HepG2 (cell line): ENCODE results near the gene GRIK5. TPM values are rescaled to one million over a fixed set of nuclear protein-coding genes. Genes with fewer than 3 reads are reported as not detected.

ENCODE experiments used
- ATAC-seq: fragments of 200-7000 bp; cut with Tn5 transposase; 3 replicates; pipeline ENCODE4 v1.9.1; 2020; ENCODE audit warnings: mild to moderate bottlenecking, moderate library complexity
- BruUV-seq: library from RNA; stranded (reverse); fragments of 400-500 nt; replicated peaks from 2 replicates; lab custom pipeline; 2021; lab: Mats Ljungman, UMichigan
- CTCF ChIA-PET: fragments of 300-600 bp; formaldehyde crosslinking; extraction: SDS; loops from one replicate; lab custom pipeline; 2021; ENCODE audit warnings: low total read pairs, inconsistent platforms, low intra/inter-chr PET ratio; lab: Yijun Ruan, JAX
- POLR2A ChIA-PET: fragments of 350-600 bp; sonication (Branson Sonifier 250); formaldehyde crosslinking; loops from one replicate; lab custom pipeline; 2020; ENCODE audit warnings: antibody characterized with exemption, inconsistent platforms; lab: Yijun Ruan, JAX
- DNase-seq: peaks from one replicate; pipeline ENCODE4 v3.0.0-alpha.2; 2015; ENCODE audit warnings: low spot score
- FAIRE-seq: peaks from 3 replicates; lab custom pipeline; 2011; peaks lifted over from hg19 to GRCh38; lab: Jason Lieb, UNC
- H2AFZ ChIP-seq: one replicate; pipeline ENCODE4 v1.6.1; 2011; ENCODE audit warnings: low read length, inconsistent platforms
- H3K27ac ChIP-seq: fragments of 300-600 bp; 3 replicates; pipeline ENCODE4 v1.8.0; 2011; ENCODE audit warnings: mixed run types, mild to moderate bottlenecking, mixed read lengths, low read length, inconsistent platforms; ENCODE audit not compliant: insufficient read depth; ENCODE audit errors: extremely low read length
- H3K27me3 ChIP-seq, 2 experiments: fragments of 200-600 bp in 1 of 2; 2 replicates in 1 of 2; 3 replicates in 1 of 2; pipeline versions ENCODE4 v1.6.0 to v1.8.0; 2011; ENCODE audit warnings: low read length in 2 of 2, mild to moderate bottlenecking in 2 of 2, moderate library complexity in 2 of 2, inconsistent platforms in 1 of 2; ENCODE audit not compliant: insufficient read depth in 2 of 2, control insufficient read depth in 1 of 2
- H3K36me3 ChIP-seq, 2 experiments: fragments of 200-600 bp in 1 of 2; replicated peaks in 1 of 2; 2 replicates in 1 of 2; 3 replicates in 1 of 2; pipeline versions ENCODE4 v1.5.1 to v1.8.0; 2011; ENCODE audit warnings: low read length in 2 of 2, inconsistent platforms in 1 of 2; ENCODE audit not compliant: insufficient read depth in 2 of 2, control insufficient read depth in 1 of 2
- H3K4me1 ChIP-seq: 2 replicates; pipeline ENCODE4 v1.5.1; 2012; ENCODE audit warnings: low read length, inconsistent platforms; ENCODE audit not compliant: insufficient read depth
- H3K4me2 ChIP-seq: 2 replicates; pipeline ENCODE4 v1.6.0; 2011; ENCODE audit warnings: low read depth, low read length, inconsistent platforms
- H3K4me3 ChIP-seq, 3 experiments: fragments of 200-600 bp in 1 of 3; sonication (generic), shearing (Covaris generic) in 1 of 3; replicated peaks in 1 of 3; 2 replicates each; pipeline ENCODE4 v1.5.1; 2011 to 2016; ENCODE audit warnings: low read length in 3 of 3, inconsistent platforms in 2 of 3, low read depth in 2 of 3, mild to moderate bottlenecking in 2 of 3, control low read depth in 1 of 3, mixed read lengths in 1 of 3; ENCODE audit not compliant: insufficient read depth in 1 of 3
- H3K79me2 ChIP-seq: one replicate; pipeline ENCODE4 v1.6.1; 2011; ENCODE audit warnings: low read length, inconsistent platforms; ENCODE audit not compliant: insufficient read depth
- H3K9ac ChIP-seq: 2 replicates; pipeline ENCODE4 v1.6.0; 2011; ENCODE audit warnings: mild to moderate bottlenecking, low read depth, low read length, inconsistent platforms; ENCODE audit not compliant: insufficient read depth
- H3K9me3 ChIP-seq: 2 replicates; pipeline ENCODE4 v1.5.1; 2012; ENCODE audit warnings: mild to moderate bottlenecking, low read length
- H4K20me1 ChIP-seq: 2 replicates; pipeline ENCODE4 v1.6.0; 2011; ENCODE audit warnings: inconsistent platforms, mild to moderate bottlenecking, low read length, moderate library complexity; ENCODE audit not compliant: insufficient read depth
- CC2D1A ChIP-seq: sonication (generic); formaldehyde crosslinking; IDR thresholded peaks from 2 replicates; pipeline ENCODE4 v1.8.1; 2023; ENCODE audit warnings: mild to moderate bottlenecking, missing genetic modification reagents
- KMT2B ChIP-seq: IDR thresholded peaks from 2 replicates; pipeline ENCODE4 v1.6.1; 2016; ENCODE audit warnings: missing genetic modification reagents, missing compliant biosample characterization
- PRDM10 ChIP-seq: sonication (generic); formaldehyde crosslinking; IDR thresholded peaks from 2 replicates; pipeline ENCODE4 v1.4.0; 2020; ENCODE audit warnings: low read depth, missing genetic modification reagents
- TEAD2 ChIP-seq: sonication (generic); formaldehyde crosslinking; IDR thresholded peaks from 2 replicates; pipeline ENCODE4 v1.9.0; 2021; ENCODE audit warnings: missing genetic modification reagents
- ZNF724P ChIP-seq: sonication (generic); formaldehyde crosslinking; IDR thresholded peaks from 2 replicates; pipeline ENCODE4 v1.8.0; 2022; ENCODE audit warnings: missing genetic modification reagents, borderline replicate concordance
- WGBS: methylation state at CpG from one replicate; pipeline ENCODE4 v1.1.6; 2017; ENCODE audit warnings: low lambda C conversion rate; 5-methylcytosine and 5-hydroxymethylcytosine counted together
- in situ Hi-C: cut with HindIII; loops from 2 replicates; pipeline ENCODE4 v1.10.0; 2017; ENCODE audit warnings: low pct_unique_long_range_greater_than_20kb; ENCODE audit not compliant: extremely low pct_ligation_motif_present
- intact Hi-C: fragments of 100-400 bp; cut with micrococcal nuclease; formaldehyde crosslinking; loops from one replicate; pipeline ENCODE4 v1.10.0; 2022; ENCODE audit not compliant: unreplicated experiment
- polyA plus RNA-seq, 8 experiments: library from polyadenylated mRNA; depleted of rRNA in 3 of 8; stranded (reverse) in 7 of 8; unstranded in 1 of 8; fragments of >200 nt; fragmentation: Illumina TruSeq in 4 of 8; extraction: Trizol in 4 of 8; gene quantifications; 2 replicates each; pipeline versions ENCODE4 v1.2.1 to v1.2.3, GENCODE V29; 2011 to 2016; ENCODE audit warnings: low read depth in 4 of 8, missing spikeins in 1 of 8, mixed read lengths in 1 of 8; ENCODE audit not compliant: insufficient read depth in 1 of 8
- total RNA-seq, 5 experiments: library from RNA; depleted of rRNA; stranded (reverse); fragments of >200 nt; fragmentation: Illumina TruSeq; extraction: Trizol; gene quantifications; 2 replicates each; pipeline ENCODE4 v1.2.3, GENCODE V29; 2016; ENCODE audit warnings: low read depth in 1 of 5

GRIK5 gene
- total and polyA plus RNA-seq, 2 of the 13 experiments (the other 11 are each of a cell fraction or from before 2014, with no cell fraction given), result not detected

- Histone ChIP-seq H3K27me3 (peaks cover 0 to 16% of the 10 kb centered on the region in 2 experiments; a peak in 4 of 5 replicates), H4K20me1 (no peaks in the 10 kb centered on the region), H2AFZ (no peak overlapping the region), H3K4me1 (peaks cover 5% of the 10 kb centered on the region), H3K4me2 (no peak overlapping the region), H3K9me3 (no peaks in the 10 kb centered on the region), H3K4me3 (no peak overlapping the region), H3K9ac (no peak overlapping the region), H3K36me3 (no peaks in the 10 kb centered on the region), H3K27ac (no peak overlapping the region), H3K79me2 (no peaks in the 10 kb centered on the region)
- WGBS, result 22% methylated on average over 7 of the region's 7 CpGs
- FAIRE-seq, result no peak
- DNase-seq, result no peak
- in situ Hi-C loops (no loop called here), intact Hi-C loops (no loop called here)
- ChIA-PET POLR2A (no interaction called here), CTCF (no interaction called here)
- no peak for ATAC-seq
- TF ChIP-seq KMT2B (CRISPR knock-in tag), result no peak
- TF ChIP-seq PRDM10, result no peak
- TF ChIP-seq CC2D1A (CRISPR knock-in tag), result no peak
- TF ChIP-seq TEAD2 (CRISPR knock-in tag), result no peak
- no peak for TF ChIP-seq ZNF724P (CRISPR knock-in tag)
- no TSS peak for BruUV-seq
These were observed 24.4 kb downstream of the GRIK5 start for GRCh38 chr19:42045575-42045974.
